Measurements from ENCODE around the gene RGS3. TPM values are rescaled to one million over a fixed set of nuclear protein-coding genes. Genes with fewer than 3 reads are reported as not detected.
A peak's percentile ranks its signal among the peaks of the same experiment; 100 is the strongest.

Gene RGS3
- total and polyA plus RNA-seq, 2 of the 13 experiments (the other 11 are each of a cell fraction or from before 2014, with no cell fraction given), result 17.1 to 28.8 TPM

- TF ChIP-seq TAF1 (CRISPR knock-in tag; IDR thresholded peaks at IDR 0.05) (peak; percentile 30; the same call in 1 of the 2 replicates), ZNF691 (CRISPR knock-in tag; IDR thresholded peaks at IDR 0.05; ENCODE audit: borderline replicate concordance, low read depth) (no peak), RCOR2 (CRISPR knock-in tag; IDR thresholded peaks at IDR 0.05) (no peak), NCOA2 (CRISPR knock-in tag; IDR thresholded peaks at IDR 0.05) (no peak; the same call in 1 of the 2 replicates), ZNF501 (CRISPR knock-in tag; IDR thresholded peaks at IDR 0.05) (0 out of 2 replicates have a peak, but pooled peaks have one; percentile 31), KDM3A (CRISPR knock-in tag; IDR thresholded peaks at IDR 0.05; ENCODE audit: low read depth) (no peak), AHDC1 (CRISPR knock-in tag; IDR thresholded peaks at IDR 0.05; ENCODE audit: borderline replicate concordance) (no peak), ZNF577 (CRISPR knock-in tag; IDR thresholded peaks at IDR 0.05; ENCODE audit: borderline replicate concordance, low read depth) (no peak), ZFP90 (CRISPR knock-in tag; IDR thresholded peaks at IDR 0.05; ENCODE audit: borderline replicate concordance) (0 out of 2 replicates have a peak, but pooled peaks have one; percentile 7), ZFYVE20 (CRISPR knock-in tag; IDR thresholded peaks at IDR 0.05; ENCODE audit: borderline replicate concordance, low read depth) (no peak), PCBP1 (IDR thresholded peaks at IDR 0.05; ENCODE audit: borderline replicate concordance, low read depth, low read length) (no peak), ATF4 (CRISPR knock-in tag; IDR thresholded peaks at IDR 0.05) (no peak), TGIF2 (CRISPR knock-in tag; IDR thresholded peaks at IDR 0.05) (peak; percentile 65; the same call in 1 of the 2 replicates), ZNF713 (CRISPR knock-in tag; IDR thresholded peaks at IDR 0.05) (no peak), ZNF709 (CRISPR knock-in tag; IDR thresholded peaks at IDR 0.05) (no peak), HNRNPUL1 (IDR thresholded peaks at IDR 0.05; ENCODE audit: low read depth, low read length) (no peak), ZNF101 (CRISPR knock-in tag; IDR thresholded peaks at IDR 0.05; ENCODE audit: borderline replicate concordance, low read depth) (no peak)
Measured at GRCh38 chr9:113548221-113549041, 84.9 kb downstream of the RGS3 start (continued).
